Stimulated activated CD8-positive, alpha-beta memory T cell treated with anti-CD3 and anti-CD28 coated beads, Interleukin-12 subunit alpha, Interleukin-12 subunit beta, amount 100 ng/mL, for 4 hours (primary cell): ENCODE data around the gene SEBOX.
A peak's percentile ranks its signal among the peaks of the same experiment; 100 is the strongest.
"Not testable (repeated sequence)": the region's sequence is repeated elsewhere in the genome, so short reads cannot be mapped to it uniquely, and the experiment has no call there.

Experiments used
- DNase-seq: peaks from one replicate; pipeline ENCODE4 v3.0.0-alpha.2; 2020; ENCODE audit warnings: low read depth

Gene SEBOX

GRCh38 chr17:28340374-28340773 lies 24.6 kb downstream of the SEBOX start:
- no peak for DNase-seq

- no peak for DNase-seq
Measured at GRCh38 chr17:28339431-28339830, 25.6 kb downstream of the SEBOX start.

- not testable (repeated sequence) for DNase-seq
Measured at GRCh38 chr17:28338769-28339212, 26.2 kb downstream of the SEBOX start.

- no peak for DNase-seq
Measured at GRCh38 chr17:28338056-28338768, 26.8 kb downstream of the SEBOX start.

- DNase-seq = no peak
Measured at GRCh38 chr17:28335959-28336871, 28.8 kb downstream of the SEBOX start.

- DNase-seq = peak; percentile 93
Measured at GRCh38 chr17:28335201-28335958, 29.6 kb downstream of the SEBOX start, which contains the start of the genes IFT20 and TNFAIP1. IFT20 (minus strand) TSS chr17:28335472; CDS start chr17:28331985, 3,487 bp downstream. TNFAIP1 (plus strand) TSS chr17:28335761; CDS start chr17:28339522, 3,761 bp downstream.

GRCh38 chr17:28334666-28335200 lies 30.3 kb downstream of the SEBOX start:
- no peak for DNase-seq

- no peak for DNase-seq
Measured at GRCh38 chr17:28334171-28334570, 30.8 kb downstream of the SEBOX start.

GRCh38 chr17:28333083-28333746 lies 31.8 kb downstream of the SEBOX start:
- no peak for DNase-seq

- DNase-seq = no peak
Measured at GRCh38 chr17:28331891-28332420, 33.0 kb downstream of the SEBOX start.

GRCh38 chr17:28330671-28331070 lies 34.3 kb downstream of the SEBOX start:
- no peak for DNase-seq

- no peak for DNase-seq
Measured at GRCh38 chr17:28328325-28328724, 36.7 kb downstream of the SEBOX start.

GRCh38 chr17:28327709-28328108 lies 37.3 kb downstream of the SEBOX start:
- DNase-seq = no peak

- DNase-seq = no peak
Measured at GRCh38 chr17:28327031-28327607, 37.9 kb downstream of the SEBOX start.

- no peak for DNase-seq
Measured at GRCh38 chr17:28326114-28326513, 38.9 kb downstream of the SEBOX start.

GRCh38 chr17:28325211-28325610 lies 39.8 kb downstream of the SEBOX start:
- no peak for DNase-seq

- no peak for DNase-seq
Measured at GRCh38 chr17:28324781-28325180, 40.2 kb downstream of the SEBOX start.

- DNase-seq = no peak
Measured at GRCh38 chr17:28324267-28324745, 40.7 kb downstream of the SEBOX start.

GRCh38 chr17:28320215-28321061 lies 44.6 kb downstream of the SEBOX start:
- DNase-seq = no peak

GRCh38 chr17:28319598-28319935 lies 45.4 kb downstream of the SEBOX start:
- no peak for DNase-seq
